ENCODE results near the gene CRB2. TPM values are rescaled to one million over a fixed set of nuclear protein-coding genes. Genes with fewer than 3 reads are reported as not detected.

The CRB2 gene
- total and polyA plus RNA-seq, 7 donors = 0.01 to 0.05 (median 0.03) TPM; not detected in 4

DNA sequence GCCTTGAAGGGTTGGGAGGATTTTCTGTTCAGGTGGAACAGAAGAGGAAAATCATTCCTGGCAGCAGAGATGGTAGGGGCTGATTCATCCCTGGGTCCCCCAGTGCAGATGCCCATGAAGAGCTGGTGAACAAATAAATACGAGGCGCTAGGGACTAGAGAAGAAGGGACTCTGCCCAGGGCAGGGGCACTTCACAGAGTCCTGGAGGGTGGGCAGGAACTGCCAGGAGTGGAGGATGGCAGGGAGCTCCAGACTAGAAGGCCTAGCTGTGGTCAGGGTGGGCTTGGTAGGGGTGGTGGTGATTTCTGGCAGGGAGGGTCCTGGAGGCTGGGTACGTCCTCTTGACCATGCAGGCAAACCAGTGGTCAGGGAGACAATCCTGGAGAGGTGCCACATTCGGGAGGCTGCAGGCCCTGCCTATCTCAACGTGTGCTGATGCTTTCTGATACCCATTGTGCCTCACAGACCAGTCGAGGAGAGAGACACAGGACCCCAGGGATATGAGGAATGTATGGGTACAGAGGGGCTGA, 69.9 kb downstream of the CRB2 start:
- H3K4me3 ChIP-seq = no peak overlapping the region
- H3K27me3 ChIP-seq (ENCODE audit: insufficient read depth in 3 of 3, low read length in 2 of 3) = no peaks in the 10 kb centered on the region
- DNase-seq (no peak), ATAC-seq (no peak)
- H3K9me3 ChIP-seq = no peaks in the 10 kb centered on the region
- H3K27ac ChIP-seq = no peak overlapping the region
- no peaks in the 10 kb centered on the region for H3K4me1 ChIP-seq
- TF ChIP-seq, protein P1, sequence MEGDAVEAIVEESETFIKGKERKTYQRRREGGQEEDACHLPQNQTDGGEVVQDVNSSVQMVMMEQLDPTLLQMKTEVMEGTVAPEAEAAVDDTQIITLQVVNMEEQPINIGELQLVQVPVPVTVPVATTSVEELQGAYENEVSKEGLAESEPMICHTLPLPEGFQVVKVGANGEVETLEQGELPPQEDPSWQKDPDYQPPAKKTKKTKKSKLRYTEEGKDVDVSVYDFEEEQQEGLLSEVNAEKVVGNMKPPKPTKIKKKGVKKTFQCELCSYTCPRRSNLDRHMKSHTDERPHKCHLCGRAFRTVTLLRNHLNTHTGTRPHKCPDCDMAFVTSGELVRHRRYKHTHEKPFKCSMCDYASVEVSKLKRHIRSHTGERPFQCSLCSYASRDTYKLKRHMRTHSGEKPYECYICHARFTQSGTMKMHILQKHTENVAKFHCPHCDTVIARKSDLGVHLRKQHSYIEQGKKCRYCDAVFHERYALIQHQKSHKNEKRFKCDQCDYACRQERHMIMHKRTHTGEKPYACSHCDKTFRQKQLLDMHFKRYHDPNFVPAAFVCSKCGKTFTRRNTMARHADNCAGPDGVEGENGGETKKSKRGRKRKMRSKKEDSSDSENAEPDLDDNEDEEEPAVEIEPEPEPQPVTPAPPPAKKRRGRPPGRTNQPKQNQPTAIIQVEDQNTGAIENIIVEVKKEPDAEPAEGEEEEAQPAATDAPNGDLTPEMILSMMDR (IDR thresholded peaks at IDR 0.05) = no peak
- WGBS, 3 donors = 83 to 88% (median 86%) methylated on average over 6 of the region's 6 CpGs
- intact Hi-C loops (cut with DNase I) = no loop called here
- peaks cover 0 to 4% of the 10 kb centered on the region in 2 donors for H3K36me3 ChIP-seq (ENCODE audit: insufficient read depth in 1 of 2, low read depth in 1 of 2)

DNA sequence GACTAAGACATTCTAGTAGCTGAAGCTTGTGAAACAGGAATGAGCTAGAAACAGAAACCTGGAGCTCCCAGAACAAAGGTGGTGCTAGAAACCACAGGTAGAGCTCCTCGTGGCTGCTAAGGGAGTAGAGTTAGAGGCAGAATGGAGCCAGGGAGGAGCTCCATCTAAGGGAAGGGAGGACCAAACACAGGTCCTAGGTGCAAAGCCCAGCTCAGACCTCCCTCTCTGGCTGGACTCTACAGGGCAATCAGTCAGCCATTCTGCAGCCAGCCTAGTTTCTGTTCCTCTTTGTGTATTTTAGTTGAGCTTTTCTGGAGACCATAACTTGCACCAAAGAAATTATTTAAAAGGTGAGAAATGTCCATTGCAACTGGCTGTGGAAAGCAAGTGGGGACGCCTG, 70.4 kb downstream of the CRB2 start:
- intact Hi-C loops (cut with DNase I) = no loop called here
- Histone ChIP-seq H3K9me3 (no peaks in the 10 kb centered on the region), H3K27ac (no peak overlapping the region), H3K4me1 (no peaks in the 10 kb centered on the region), H3K27me3 (ENCODE audit: insufficient read depth in 3 of 3, low read length in 2 of 3) (no peaks in the 10 kb centered on the region), H3K4me3 (no peak overlapping the region), H3K36me3 (ENCODE audit: insufficient read depth in 1 of 2, low read depth in 1 of 2) (peaks cover 0 to 4% of the 10 kb centered on the region in 2 donors)
- WGBS, 3 donors = 89 to 100% (median 91%) methylated on average over 2 of the region's 2 CpGs
- no peak for DNase-seq
- TF ChIP-seq, protein P1 (IDR thresholded peaks at IDR 0.05) = no peak
- ATAC-seq = no peak

Other genes with a start within 250 kb of the CRB2 start
- 1 to 10 TPM; 6.2 to 8.5 (median 7.1) TPM for gene STRBP, start 87.6 kb upstream of the CRB2 start, total RNA-seq
- 1 to 10 TPM; 3.8 to 5.6 (median 4.8) TPM for gene STRBP, start 87.6 kb upstream of the CRB2 start, polyA plus RNA-seq

All from psoas muscle (tissue), 8 donors.